Measurements from ENCODE around the gene SPAAR. TPM values are rescaled to one million over a fixed set of nuclear protein-coding genes. Genes with fewer than 3 reads are reported as not detected.
A peak's percentile ranks its signal among the peaks of the same experiment; 100 is the strongest.

Gene SPAAR
- polyA plus RNA-seq, 1 donor (not counting 4 experiments of a cell fraction or from before 2014, with no cell fraction given): not detected

- no peaks in the 10 kb centered on the region for H3K9me1 ChIP-seq (ENCODE audit: control insufficient read depth, extremely low read depth, insufficient read depth, low read length)
- H3K36me3 ChIP-seq (ENCODE audit: control insufficient read depth in 2 of 2, extremely low read depth in 1 of 2, insufficient read depth in 2 of 2, low read length in 2 of 2): no peaks in the 10 kb centered on the region
- H3K4me3 ChIP-seq (ENCODE audit: control insufficient read depth in 2 of 3, extremely low read depth in 1 of 3, insufficient read depth in 2 of 3, low read depth in 1 of 3, low read length in 3 of 3): no peak overlapping the region
- DNase-seq (ENCODE audit: low read depth, low spot score) (no peak), FAIRE-seq (no peak)
- no peak for TF ChIP-seq EZH2 (IDR thresholded peaks at IDR 0.05; ENCODE audit: low read length)
- TF ChIP-seq CTCF (optimal IDR thresholded peaks at IDR 0.05 in 1 of 3, IDR thresholded peaks at IDR 0.05 in 1 of 3, conservative IDR thresholded peaks at IDR 0.05 in 1 of 3; ENCODE audit: extremely low read depth in 1 of 3, insufficient read depth in 2 of 3, low read length in 3 of 3): no peak
- H4K20me1 ChIP-seq (ENCODE audit: control insufficient read depth, extremely low read depth, insufficient read depth, low read length): no peaks in the 10 kb centered on the region
- H3K4me2 ChIP-seq (ENCODE audit: control insufficient read depth, extremely low read depth, insufficient read depth, low read depth, low read length): no peak overlapping the region
- no peaks in the 10 kb centered on the region for H3K27me3 ChIP-seq (ENCODE audit: control insufficient read depth, extremely low read depth, insufficient read depth, low read length)
- no peak overlapping the region for H3K27ac ChIP-seq (ENCODE audit: control insufficient read depth, insufficient read depth, low read length)
- no peaks in the 10 kb centered on the region for H3K4me1 ChIP-seq (ENCODE audit: control insufficient read depth, extremely low read depth, insufficient read depth, low read length)
- no peak overlapping the region for H3K9ac ChIP-seq (ENCODE audit: control insufficient read depth, extremely low read depth, insufficient read depth, low read length)
- no peak overlapping the region for H2AFZ ChIP-seq (ENCODE audit: control insufficient read depth, low read length)
- H3K9me3 ChIP-seq (ENCODE audit: control insufficient read depth, low read depth, low read length): no peaks in the 10 kb centered on the region
- dilution Hi-C loops (cut with MboI; ENCODE audit: extremely low pct_ligation_motif_present, low sequenced_read_pairs): no loop called here
- H3K79me2 ChIP-seq (ENCODE audit: control insufficient read depth, insufficient read depth, low read length): no peaks in the 10 kb centered on the region
Measured at GRCh38 chr9:35935261-35935660, 26.0 kb downstream of the SPAAR start.

DNA sequence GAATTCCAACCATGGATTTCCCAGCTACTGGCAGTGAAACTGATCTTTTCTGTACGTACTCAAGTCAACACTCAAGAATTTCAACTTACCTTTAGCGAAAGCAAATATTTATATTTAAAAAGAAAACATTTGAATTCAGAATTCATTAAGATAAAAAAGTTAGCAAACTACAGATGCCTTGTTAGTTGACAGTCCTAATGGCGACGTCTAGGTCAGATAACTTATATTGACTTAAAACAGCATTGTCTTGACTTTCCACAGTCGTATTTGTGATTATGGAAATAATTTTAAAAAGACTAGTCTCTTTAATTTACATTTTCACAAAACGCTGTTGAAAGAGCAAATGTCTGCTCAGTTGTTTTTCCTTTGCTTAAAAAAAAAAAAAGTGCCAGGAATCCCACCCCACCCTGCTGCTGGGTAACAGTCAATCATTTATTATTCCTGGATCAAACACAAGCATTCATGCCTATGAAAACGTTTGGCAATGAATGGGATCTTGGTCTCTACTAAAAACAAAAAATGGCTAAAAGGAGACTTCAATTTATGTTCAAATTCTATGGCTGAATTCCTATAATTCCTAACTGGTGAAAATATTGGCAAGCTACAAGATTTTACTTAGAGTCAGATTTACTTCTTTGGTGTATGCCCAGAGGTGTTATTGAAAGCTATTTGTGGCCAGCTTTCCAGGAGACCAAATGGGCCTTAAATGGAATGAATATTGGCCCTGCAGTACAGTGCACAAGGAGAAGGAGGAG, 26.6 kb downstream of the SPAAR start:
- Histone ChIP-seq H3K9ac (ENCODE audit: control insufficient read depth, extremely low read depth, insufficient read depth, low read length) (no peak overlapping the region), H3K36me3 (ENCODE audit: control insufficient read depth in 2 of 2, extremely low read depth in 1 of 2, insufficient read depth in 2 of 2, low read length in 2 of 2) (no peaks in the 10 kb centered on the region), H3K4me1 (ENCODE audit: control insufficient read depth, extremely low read depth, insufficient read depth, low read length) (no peaks in the 10 kb centered on the region), H3K9me3 (ENCODE audit: control insufficient read depth, low read depth, low read length) (no peaks in the 10 kb centered on the region), H3K79me2 (ENCODE audit: control insufficient read depth, insufficient read depth, low read length) (no peaks in the 10 kb centered on the region), H2AFZ (ENCODE audit: control insufficient read depth, low read length) (no peak overlapping the region), H3K9me1 (ENCODE audit: control insufficient read depth, extremely low read depth, insufficient read depth, low read length) (no peaks in the 10 kb centered on the region), H3K4me2 (ENCODE audit: control insufficient read depth, extremely low read depth, insufficient read depth, low read depth, low read length) (peak overlapping the region; percentile 2), H3K27me3 (ENCODE audit: control insufficient read depth, extremely low read depth, insufficient read depth, low read length) (no peaks in the 10 kb centered on the region), H3K27ac (ENCODE audit: control insufficient read depth, insufficient read depth, low read length) (no peak overlapping the region), H4K20me1 (ENCODE audit: control insufficient read depth, extremely low read depth, insufficient read depth, low read length) (no peaks in the 10 kb centered on the region), H3K4me3 (ENCODE audit: control insufficient read depth in 2 of 3, extremely low read depth in 1 of 3, insufficient read depth in 2 of 3, low read depth in 1 of 3, low read length in 3 of 3) (no peak overlapping the region)
- dilution Hi-C loops (cut with MboI; ENCODE audit: extremely low pct_ligation_motif_present, low sequenced_read_pairs): no loop called here
- TF ChIP-seq EZH2 (IDR thresholded peaks at IDR 0.05; ENCODE audit: low read length): no peak
- TF ChIP-seq CTCF (optimal IDR thresholded peaks at IDR 0.05 in 1 of 3, IDR thresholded peaks at IDR 0.05 in 1 of 3, conservative IDR thresholded peaks at IDR 0.05 in 1 of 3; ENCODE audit: extremely low read depth in 1 of 3, insufficient read depth in 2 of 3, low read length in 3 of 3): no peak
- no peak for DNase-seq (ENCODE audit: low read depth, low spot score)
- no peak for FAIRE-seq
